Activated CD8-positive, alpha-beta T cell treated with anti-CD3 and anti-CD28 coated beads for 36 hours (primary cell): ENCODE measurements around the gene KCMF1. TPM values are rescaled to one million over a fixed set of nuclear protein-coding genes. Genes with fewer than 3 reads are reported as not detected.
A peak's percentile ranks its signal among the peaks of the same experiment; 100 is the strongest.

ENCODE experiments used
- ATAC-seq: fragments of 200-7000 bp; cut with Tn5 transposase; one replicate; pipeline ENCODE4 v1.10.0; 2021; ENCODE audit warnings: mild to moderate bottlenecking, moderate library complexity
- CTCF ChIA-PET: fragments of 350-600 bp; sonication (Branson Sonifier 250); formaldehyde crosslinking; loops from one replicate; lab custom pipeline; 2021; ENCODE audit warnings: antibody characterized with exemption; lab: Charles Lee
- POLR2A ChIA-PET: fragments of 350-600 bp; sonication (Branson Sonifier 250); formaldehyde crosslinking; loops from one replicate; lab custom pipeline; 2021; ENCODE audit warnings: antibody characterized with exemption; lab: Charles Lee
- DNase-seq: peaks from one replicate; pipeline ENCODE4 v3.0.0-alpha.2; 2020
- H3K27ac Mint-ChIP-seq: one replicate; pipeline ENCODE4 v1.8.0; 2021; ENCODE audit warnings: mild to moderate bottlenecking, mixed read lengths
- H3K27me3 Mint-ChIP-seq: one replicate; pipeline ENCODE4 v1.8.0; 2021; ENCODE audit warnings: mixed read lengths
- H3K36me3 Mint-ChIP-seq: one replicate; pipeline ENCODE4 v1.8.0; 2021; ENCODE audit warnings: low read depth, mixed read lengths
- H3K4me1 Mint-ChIP-seq: one replicate; pipeline ENCODE4 v1.8.0; 2021; ENCODE audit warnings: low read depth, mixed read lengths
- H3K4me3 Mint-ChIP-seq: one replicate; pipeline ENCODE4 v1.8.0; 2021; ENCODE audit warnings: mild to moderate bottlenecking, moderate library complexity, mixed read lengths
- H3K9me3 Mint-ChIP-seq: one replicate; pipeline ENCODE4 v1.8.0; 2021; ENCODE audit warnings: mixed read lengths
- intact Hi-C: fragments of 100-400 bp; cut with micrococcal nuclease; formaldehyde crosslinking; loops from one replicate; pipeline ENCODE4 v1.10.0; 2022
- total RNA-seq, 2 experiments: library from RNA; stranded (reverse); gene quantifications; one replicate each; pipeline ENCODE4 v1.2.3, GENCODE V29; 2021
- TF ChIP-seq, protein P1 (sequence below): fragments of 200-600 bp; IDR thresholded peaks from one replicate; pipeline ENCODE4 v1.8.0; 2022; ENCODE audit warnings: antibody characterized with exemption, mild to moderate bottlenecking

The KCMF1 gene
- total RNA-seq, 2 experiments from 2014 or later: 101 to 105 TPM

DNA sequence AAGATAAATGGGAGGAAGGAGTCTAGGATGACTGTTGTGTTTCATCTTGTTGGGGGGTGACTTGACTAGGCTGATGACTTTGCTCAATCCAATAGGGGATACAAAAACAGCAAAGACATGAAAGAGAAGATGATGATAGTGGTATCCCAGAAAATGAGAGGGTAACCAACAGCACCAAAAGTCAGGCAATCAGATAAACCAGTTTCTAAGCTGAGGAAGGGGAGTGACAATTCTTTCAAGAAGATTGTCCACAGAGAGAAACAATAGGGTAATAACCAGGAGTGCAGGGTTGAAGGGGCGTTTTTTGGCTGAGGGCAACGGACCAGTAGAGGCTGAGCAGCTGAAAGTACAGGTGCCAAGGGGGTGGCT, 7.7 kb upstream of the KCMF1 start:
- intact Hi-C loops: no loop called here
- DNase-seq (no peak), ATAC-seq (no peak)
- Mint-ChIP-seq H3K4me3 (no peak overlapping the region), H3K27ac (peak overlapping the region; percentile 8), H3K36me3 (peaks cover 51% of the 10 kb centered on the region), H3K9me3 (no peaks in the 10 kb centered on the region), H3K27me3 (no peaks in the 10 kb centered on the region), H3K4me1 (peaks cover 37% of the 10 kb centered on the region)
- POLR2A ChIA-PET: interaction anchor here (0.7 kb wide), 1 partner anchor 91 kb away, joined by 3 read pairs; no protein-coding TSS in a partner anchor
- TF ChIP-seq, protein P1, sequence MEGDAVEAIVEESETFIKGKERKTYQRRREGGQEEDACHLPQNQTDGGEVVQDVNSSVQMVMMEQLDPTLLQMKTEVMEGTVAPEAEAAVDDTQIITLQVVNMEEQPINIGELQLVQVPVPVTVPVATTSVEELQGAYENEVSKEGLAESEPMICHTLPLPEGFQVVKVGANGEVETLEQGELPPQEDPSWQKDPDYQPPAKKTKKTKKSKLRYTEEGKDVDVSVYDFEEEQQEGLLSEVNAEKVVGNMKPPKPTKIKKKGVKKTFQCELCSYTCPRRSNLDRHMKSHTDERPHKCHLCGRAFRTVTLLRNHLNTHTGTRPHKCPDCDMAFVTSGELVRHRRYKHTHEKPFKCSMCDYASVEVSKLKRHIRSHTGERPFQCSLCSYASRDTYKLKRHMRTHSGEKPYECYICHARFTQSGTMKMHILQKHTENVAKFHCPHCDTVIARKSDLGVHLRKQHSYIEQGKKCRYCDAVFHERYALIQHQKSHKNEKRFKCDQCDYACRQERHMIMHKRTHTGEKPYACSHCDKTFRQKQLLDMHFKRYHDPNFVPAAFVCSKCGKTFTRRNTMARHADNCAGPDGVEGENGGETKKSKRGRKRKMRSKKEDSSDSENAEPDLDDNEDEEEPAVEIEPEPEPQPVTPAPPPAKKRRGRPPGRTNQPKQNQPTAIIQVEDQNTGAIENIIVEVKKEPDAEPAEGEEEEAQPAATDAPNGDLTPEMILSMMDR: no peak
- CTCF ChIA-PET: interaction anchor here (1.2 to 1.7 kb wide), 2 partner anchors 17 to 37 kb away, joined by 3 to 4 read pairs; no protein-coding TSS in a partner anchor

DNA sequence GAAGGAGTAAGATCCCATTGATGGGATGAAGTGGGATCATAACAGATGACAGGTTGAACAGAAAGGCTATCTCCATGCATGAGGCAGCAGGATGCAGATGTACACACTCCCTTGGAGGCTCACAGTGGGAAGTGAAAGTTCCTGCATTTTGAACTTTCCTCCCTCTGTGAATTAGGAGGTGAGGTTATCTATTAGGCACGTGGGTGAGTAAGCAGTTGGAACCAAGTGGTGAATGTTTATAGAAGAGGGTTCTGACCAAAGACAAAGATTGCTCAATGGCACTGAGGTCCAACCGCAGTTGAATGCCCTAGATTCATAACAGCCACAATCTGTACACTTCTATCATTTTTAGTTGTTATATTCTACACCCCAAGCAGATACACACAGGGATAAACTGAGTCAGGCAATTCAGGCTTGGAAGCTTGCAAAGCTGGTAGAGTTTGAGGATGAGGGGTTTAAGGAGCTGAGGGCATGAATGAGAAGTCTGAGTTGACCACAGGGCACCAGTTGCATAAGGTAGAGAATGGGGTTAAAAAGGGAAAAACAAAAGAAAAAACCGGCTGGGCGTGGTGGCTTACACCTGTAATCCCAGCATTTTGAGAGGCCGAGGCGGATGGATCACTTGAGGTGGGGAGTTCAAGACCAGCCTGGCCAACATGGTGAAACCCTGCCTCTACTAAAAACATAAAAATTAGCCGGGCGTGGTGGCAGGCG, 7.1 kb upstream of the KCMF1 start:
- Mint-ChIP-seq H3K9me3 (no peaks in the 10 kb centered on the region), H3K27ac (peak overlapping the region; percentile 31), H3K4me3 (no peak overlapping the region), H3K36me3 (peaks cover 55% of the 10 kb centered on the region), H3K27me3 (no peaks in the 10 kb centered on the region), H3K4me1 (peaks cover 39% of the 10 kb centered on the region)
- intact Hi-C loops: no loop called here
- ChIA-PET CTCF (interaction anchor here (0.8 to 1.7 kb wide), 4 partner anchors 17 to 38 kb away, joined by 3 to 4 read pairs (median 3); no protein-coding TSS in a partner anchor), POLR2A (interaction anchor here (0.7 kb wide), 1 partner anchor 91 kb away, joined by 3 read pairs; no protein-coding TSS in a partner anchor)
- TF ChIP-seq, protein P1: no peak
- DNase-seq (no peak), ATAC-seq (no peak)

DNA sequence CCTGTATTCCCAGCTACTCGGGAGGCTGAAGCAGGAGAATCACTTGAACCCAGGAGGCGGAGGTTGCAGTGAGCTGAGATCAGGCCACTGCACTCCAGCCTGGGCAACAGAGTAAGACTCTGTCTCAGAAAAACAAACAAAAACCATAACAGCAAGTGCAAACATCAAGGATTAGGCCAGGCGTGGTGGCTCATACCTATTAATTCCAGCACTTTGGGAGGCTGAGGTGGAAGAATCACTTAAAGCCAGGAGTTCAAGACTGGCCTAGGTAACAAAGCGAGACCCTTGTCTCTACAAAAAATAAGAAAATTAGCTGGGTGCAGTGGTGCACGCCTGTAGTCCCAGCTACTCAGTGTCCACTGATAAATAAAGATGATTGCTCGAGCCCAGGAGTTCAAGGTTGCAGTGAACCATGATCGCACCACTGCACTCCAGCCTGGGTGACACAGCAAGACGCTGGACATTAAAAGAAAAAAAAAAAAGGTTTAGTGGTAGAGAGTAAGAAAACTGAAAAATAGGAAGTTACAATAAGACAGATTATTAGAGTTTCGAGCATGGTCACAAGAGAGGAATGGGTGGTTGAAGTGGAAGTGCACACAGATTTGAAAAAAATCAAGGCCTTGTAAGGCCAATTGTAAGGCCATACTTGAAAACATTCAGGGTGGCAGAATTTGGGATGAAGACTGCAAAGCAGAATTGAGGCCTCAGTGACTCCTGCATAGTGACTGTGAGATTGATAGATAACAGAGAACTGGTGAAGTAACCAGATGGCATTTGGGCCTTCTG, 6.4 kb upstream of the KCMF1 start:
- peaks cover 38% of the 10 kb centered on the region for H3K4me1 Mint-ChIP-seq
- peak overlapping the region; percentile 18 for H3K27ac Mint-ChIP-seq

DNA sequence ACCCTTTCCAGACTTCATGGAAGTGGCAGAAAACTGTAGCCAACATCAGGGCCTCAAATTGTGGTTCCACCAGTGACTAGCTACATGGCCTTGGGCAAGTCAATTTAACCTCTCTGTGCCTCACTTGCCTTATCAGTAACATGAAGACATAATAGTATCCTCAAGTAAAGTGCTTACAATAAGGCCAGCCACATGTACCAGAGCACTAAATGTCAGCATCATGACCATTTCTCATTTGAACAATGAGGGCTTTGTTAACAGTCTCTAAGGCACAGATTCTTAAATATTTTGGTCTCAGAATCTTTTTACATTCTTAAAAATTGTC, 5.8 kb upstream of the KCMF1 start:
- intact Hi-C loops: no loop called here
- Mint-ChIP-seq H3K27me3 (no peaks in the 10 kb centered on the region), H3K9me3 (no peaks in the 10 kb centered on the region), H3K36me3 (peaks cover 65% of the 10 kb centered on the region), H3K4me3 (no peak overlapping the region), H3K4me1 (peaks cover 37% of the 10 kb centered on the region), H3K27ac (peak overlapping the region; percentile 18)
- ChIA-PET POLR2A (no interaction called here), CTCF (interaction anchor here (0.8 to 1.7 kb wide), 4 partner anchors 17 to 40 kb away, joined by 3 to 4 read pairs (median 3); no protein-coding TSS in a partner anchor)
- no peak for DNase-seq
- no peak for ATAC-seq
- TF ChIP-seq, protein P1: no peak

More for the DNA sequence above, 6.4 kb upstream of the KCMF1 start:
- H3K9me3 Mint-ChIP-seq: no peaks in the 10 kb centered on the region
- ChIA-PET CTCF (interaction anchor here (0.8 to 1.7 kb wide), 4 partner anchors 17 to 38 kb away, joined by 3 to 4 read pairs (median 3); no protein-coding TSS in a partner anchor), POLR2A (no interaction called here)
- H3K27me3 Mint-ChIP-seq: no peaks in the 10 kb centered on the region
- H3K36me3 Mint-ChIP-seq: peaks cover 60% of the 10 kb centered on the region
- DNase-seq (no peak), ATAC-seq (no peak)
- no peak overlapping the region for H3K4me3 Mint-ChIP-seq
- intact Hi-C loops: no loop called here
- TF ChIP-seq, protein P1: no peak
